Fibroblast of lung (primary cell): ENCODE results near the gene ATG7.

Source experiments
- EZH2 ChIP-seq: IDR thresholded peaks from 2 replicates; pipeline ENCODE4 v1.5.1; 2012; ENCODE audit warnings: low read length, control low read depth, mild to moderate bottlenecking; ENCODE audit errors: missing control alignments
- TF ChIP-seq, protein P1 (sequence below), 2 donors: IDR thresholded peaks in 1 of 2; conservative IDR thresholded peaks in 1 of 2; 1 replicate in 1 of 2; 2 replicates in 1 of 2; pipeline ENCODE4 v1.5.1; 2011 to 2012; ENCODE audit warnings: low read length in 2 of 2, control low read depth in 1 of 2, inconsistent platforms in 1 of 2, low read depth in 1 of 2, mild to moderate bottlenecking in 1 of 2

DNA sequence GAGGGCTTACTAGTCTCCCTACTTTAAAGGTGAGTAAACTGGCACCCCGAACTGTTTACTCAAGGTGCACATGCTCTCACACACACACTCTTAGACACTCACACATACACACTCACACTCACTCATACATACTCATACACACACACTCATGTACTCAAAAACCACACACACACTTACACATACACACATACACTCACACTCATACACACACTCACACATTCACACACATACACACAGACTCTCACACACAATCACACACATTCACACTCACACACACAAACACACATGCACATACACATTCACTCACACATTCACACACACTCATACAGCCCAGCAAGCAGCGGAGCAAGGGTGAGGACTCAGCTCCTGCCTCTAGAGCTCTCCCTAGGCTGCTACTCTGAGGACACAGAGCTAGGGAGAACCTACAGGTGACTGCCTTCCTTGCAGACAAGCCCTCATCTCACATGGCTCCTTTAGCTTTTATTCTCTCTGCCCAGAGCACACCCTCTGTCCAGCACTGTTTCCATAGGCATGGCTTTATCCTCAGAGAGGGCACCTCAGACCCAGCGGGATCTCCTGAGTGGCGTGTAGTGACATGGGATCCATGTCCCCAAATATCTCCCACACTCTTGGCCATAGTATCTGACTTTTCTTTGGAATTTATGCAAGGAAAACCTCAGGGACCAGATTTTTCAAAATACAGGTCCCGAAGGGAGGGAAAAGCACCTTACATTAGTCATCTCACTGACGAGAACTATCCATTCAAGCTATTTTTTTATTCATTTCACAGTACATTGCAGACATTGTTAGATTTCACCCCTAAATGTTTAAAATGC is 26.2 kb upstream of the ATG7 start:
- TF ChIP-seq, protein P1, sequence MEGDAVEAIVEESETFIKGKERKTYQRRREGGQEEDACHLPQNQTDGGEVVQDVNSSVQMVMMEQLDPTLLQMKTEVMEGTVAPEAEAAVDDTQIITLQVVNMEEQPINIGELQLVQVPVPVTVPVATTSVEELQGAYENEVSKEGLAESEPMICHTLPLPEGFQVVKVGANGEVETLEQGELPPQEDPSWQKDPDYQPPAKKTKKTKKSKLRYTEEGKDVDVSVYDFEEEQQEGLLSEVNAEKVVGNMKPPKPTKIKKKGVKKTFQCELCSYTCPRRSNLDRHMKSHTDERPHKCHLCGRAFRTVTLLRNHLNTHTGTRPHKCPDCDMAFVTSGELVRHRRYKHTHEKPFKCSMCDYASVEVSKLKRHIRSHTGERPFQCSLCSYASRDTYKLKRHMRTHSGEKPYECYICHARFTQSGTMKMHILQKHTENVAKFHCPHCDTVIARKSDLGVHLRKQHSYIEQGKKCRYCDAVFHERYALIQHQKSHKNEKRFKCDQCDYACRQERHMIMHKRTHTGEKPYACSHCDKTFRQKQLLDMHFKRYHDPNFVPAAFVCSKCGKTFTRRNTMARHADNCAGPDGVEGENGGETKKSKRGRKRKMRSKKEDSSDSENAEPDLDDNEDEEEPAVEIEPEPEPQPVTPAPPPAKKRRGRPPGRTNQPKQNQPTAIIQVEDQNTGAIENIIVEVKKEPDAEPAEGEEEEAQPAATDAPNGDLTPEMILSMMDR (conservative IDR thresholded peaks at IDR 0.05 in 1 of 2, IDR thresholded peaks at IDR 0.05 in 1 of 2; ENCODE audit: low read depth in 1 of 2, low read length in 2 of 2) = no peak
- TF ChIP-seq EZH2 = no peak
